IMR-90 (cell line): ENCODE results near the gene TNFAIP8. TPM values are rescaled to one million over a fixed set of nuclear protein-coding genes. Genes with fewer than 3 reads are reported as not detected.
A peak's percentile ranks its signal among the peaks of the same experiment; 100 is the strongest.

Experiments used
- ATAC-seq: fragments of 200-7000 bp; cut with Tn5 transposase; 2 replicates; pipeline ENCODE4 v1.9.1; 2020; ENCODE audit warnings: low read depth, mild to moderate bottlenecking, moderate library complexity
- Bru-seq: library from RNA; stranded (reverse); fragments of 400-500 nt; gene quantifications from one replicate; lab custom pipeline; 2021; lab: Mats Ljungman, UMichigan
- BruChase-seq, 2 experiments: library from RNA; stranded (reverse); fragments of 400-500 nt; gene quantifications; one replicate each; lab custom pipeline; 2021; lab: Mats Ljungman, UMichigan
- BruUV-seq: library from RNA; stranded (reverse); fragments of 400-500 nt; replicated peaks from 2 replicates; lab custom pipeline; 2021; lab: Mats Ljungman, UMichigan
- CTCF ChIA-PET: fragments of 300-600 bp; formaldehyde crosslinking; extraction: SDS; loops from one replicate; lab custom pipeline; 2021; ENCODE audit warnings: antibody characterized with exemption; lab: Yijun Ruan, JAX
- POLR2A ChIA-PET: fragments of 300-600 bp; sonication (Branson Sonifier 250); formaldehyde crosslinking; loops from one replicate; lab custom pipeline; 2022; ENCODE audit warnings: antibody characterized with exemption; ENCODE audit not compliant: unreplicated experiment; lab: Charles Lee
- DNase-seq: peaks from one replicate; pipeline ENCODE4 v3.0.0; 2013
- H2AFZ ChIP-seq: replicated peaks from 2 replicates; pipeline ENCODE3; 2013; ENCODE audit warnings: low read length, mild to moderate bottlenecking; ENCODE audit not compliant: poor library complexity
- H2AK5ac ChIP-seq: 2 replicates; pipeline ENCODE4 v1.6.1; 2013; ENCODE audit warnings: low read depth, low read length, inconsistent platforms
- H2AK9ac ChIP-seq: replicated peaks from 2 replicates; pipeline ENCODE3; 2013; ENCODE audit warnings: mild to moderate bottlenecking, low read depth, low read length, moderate library complexity; ENCODE audit not compliant: poor library complexity
- H2BK120ac ChIP-seq: 2 replicates; pipeline ENCODE4 v1.6.1; 2013; ENCODE audit warnings: low read depth, low read length, inconsistent platforms
- H2BK15ac ChIP-seq: 3 replicates; pipeline ENCODE4 v1.6.1; 2013; ENCODE audit warnings: low read depth, low read length, inconsistent platforms
- H2BK20ac ChIP-seq: 2 replicates; pipeline ENCODE4 v1.6.1; 2013; ENCODE audit warnings: low read depth, mild to moderate bottlenecking, inconsistent platforms, low read length, moderate library complexity
- H2BK5ac ChIP-seq: 2 replicates; pipeline ENCODE4 v1.6.1; 2013; ENCODE audit warnings: mild to moderate bottlenecking, low read depth, low read length, inconsistent platforms; ENCODE audit not compliant: poor library complexity, severe bottlenecking
- H3K14ac ChIP-seq: replicated peaks from 2 replicates; pipeline ENCODE4 v1.6.1; 2013; ENCODE audit warnings: low read depth, low read length, inconsistent platforms
- H3K18ac ChIP-seq: 2 replicates; pipeline ENCODE4 v1.6.1; 2013; ENCODE audit warnings: low read depth, low read length, control low read depth
- H3K23ac ChIP-seq: 2 replicates; pipeline ENCODE4 v1.6.1; 2013; ENCODE audit warnings: low read depth, low read length, inconsistent platforms
- H3K27ac ChIP-seq: 2 replicates; pipeline ENCODE4 v1.5.1; 2013; ENCODE audit warnings: mild to moderate bottlenecking, control low read depth, low read length; ENCODE audit not compliant: insufficient read depth
- H3K27me3 ChIP-seq: 2 replicates; pipeline ENCODE4 v1.6.1; 2013; ENCODE audit warnings: low read length; ENCODE audit not compliant: control insufficient read depth, insufficient read depth
- H3K36me3 ChIP-seq: 2 replicates; pipeline ENCODE4 v1.6.1; 2013; ENCODE audit warnings: low read length, mixed read lengths; ENCODE audit not compliant: control insufficient read depth, insufficient read depth
- H3K4ac ChIP-seq: 2 replicates; pipeline ENCODE4 v1.6.1; 2013; ENCODE audit warnings: low read depth, low read length, inconsistent platforms
- H3K4me1 ChIP-seq: 2 replicates; pipeline ENCODE4 v1.6.1; 2013; ENCODE audit warnings: low read length, mixed read lengths; ENCODE audit not compliant: control insufficient read depth, insufficient read depth
- H3K4me2 ChIP-seq: 2 replicates; pipeline ENCODE4 v1.6.1; 2013; ENCODE audit warnings: low read depth, mild to moderate bottlenecking, control low read depth, low read length, moderate library complexity
- H3K4me3 ChIP-seq: 2 replicates; pipeline ENCODE4 v1.5.1; 2013; ENCODE audit warnings: low read depth, mild to moderate bottlenecking, control low read depth, low read length, moderate library complexity; ENCODE audit not compliant: insufficient read depth
- H3K56ac ChIP-seq: 2 replicates; pipeline ENCODE4 v1.6.1; 2013; ENCODE audit warnings: low read length, inconsistent platforms; ENCODE audit not compliant: insufficient read depth; ENCODE audit errors: extremely low read depth
- H3K79me1 ChIP-seq, 2 experiments: 2 replicates each; pipeline ENCODE4 v1.6.1; 2013; ENCODE audit warnings: low read length in 2 of 2, inconsistent platforms in 1 of 2, low read depth in 1 of 2
- H3K9ac ChIP-seq: 2 replicates; pipeline ENCODE4 v1.6.1; 2013; ENCODE audit warnings: low read depth, low read length, control low read depth
- H3K9me1 ChIP-seq: 2 replicates; pipeline ENCODE4 v1.6.1; 2013; ENCODE audit warnings: low read length, inconsistent platforms; ENCODE audit not compliant: insufficient read depth
- H3K9me3 ChIP-seq: 2 replicates; pipeline ENCODE4 v1.6.1; 2013; ENCODE audit warnings: low read length; ENCODE audit not compliant: control insufficient read depth, insufficient read depth
- H4K20me1 ChIP-seq: 2 replicates; pipeline ENCODE4 v1.6.1; 2013; ENCODE audit warnings: low read length, inconsistent platforms; ENCODE audit not compliant: insufficient read depth
- H4K5ac ChIP-seq: 2 replicates; pipeline ENCODE4 v1.6.1; 2013; ENCODE audit warnings: mild to moderate bottlenecking, low read depth, low read length, control low read depth
- H4K8ac ChIP-seq, 2 experiments: 2 replicates each; pipeline ENCODE4 v1.6.1; 2013; ENCODE audit warnings: low read depth in 2 of 2, low read length in 2 of 2, control low read depth in 1 of 2, inconsistent platforms in 1 of 2
- H4K91ac ChIP-seq: 2 replicates; pipeline ENCODE4 v1.6.1; 2013; ENCODE audit warnings: low read depth, low read length, inconsistent platforms; ENCODE audit not compliant: insufficient read depth
- BHLHE40 ChIP-seq: fragments of 150-350 bp; IDR thresholded peaks from 2 replicates; pipeline ENCODE4 v1.6.1; 2016; ENCODE audit warnings: mild to moderate bottlenecking, low read depth, low read length
- CEBPB ChIP-seq: IDR thresholded peaks from 2 replicates; pipeline ENCODE4 v1.6.1; 2012; ENCODE audit warnings: low read depth, low read length, improper control_type of control experiment
- CHD1 ChIP-seq: IDR thresholded peaks from 2 replicates; pipeline ENCODE4 v1.6.1; 2012; ENCODE audit warnings: low read depth, low read length, improper control_type of control experiment
- FOS ChIP-seq: fragments of 150-350 bp; IDR thresholded peaks from 2 replicates; pipeline ENCODE4 v1.6.1; 2016; ENCODE audit warnings: low read depth, low read length
- MAZ ChIP-seq: IDR thresholded peaks from 2 replicates; pipeline ENCODE4 v1.6.1; 2012; ENCODE audit warnings: low read depth, mild to moderate bottlenecking, low read length, improper control_type of control experiment, moderate library complexity, borderline replicate concordance
- MXI1 ChIP-seq: IDR thresholded peaks from 2 replicates; pipeline ENCODE4 v1.6.1; 2012; ENCODE audit warnings: low read depth, mild to moderate bottlenecking, low read length, moderate library complexity, borderline replicate concordance
- NFE2L2 ChIP-seq: fragments of 150-350 bp; IDR thresholded peaks from 2 replicates; pipeline ENCODE4 v1.6.1; 2016; ENCODE audit warnings: low read depth, mild to moderate bottlenecking, low read length
- POLR2A ChIP-seq: IDR thresholded peaks from 2 replicates; pipeline ENCODE4 v1.6.1; 2012; ENCODE audit warnings: mild to moderate bottlenecking, low read depth, low read length
- RFX5 ChIP-seq: IDR thresholded peaks from 2 replicates; pipeline ENCODE4 v1.8.0; 2012; ENCODE audit warnings: low read depth, mild to moderate bottlenecking, low read length, moderate library complexity
- SMC3 ChIP-seq: fragments of 150-350 bp; IDR thresholded peaks from 2 replicates; pipeline ENCODE4 v1.6.1; 2016; ENCODE audit warnings: low read depth, mild to moderate bottlenecking, antibody characterized with exemption, low read length, moderate library complexity
- WGBS, 2 experiments: methylation state at CpG; one replicate each; pipeline versions ENCODE4 v1.1.5 to v1.1.7; 2013; ENCODE audit warnings: missing lambda C conversion rate in 2 of 2; ENCODE audit not compliant: insufficient read length in 1 of 2; ENCODE audit errors: extremely low coverage in 2 of 2; 5-methylcytosine and 5-hydroxymethylcytosine counted together
- dilution Hi-C: fragments of 300-500 bp; cut with HindIII; formaldehyde crosslinking; loops from one replicate; pipeline ENCODE4 v1.14.3; 2018; ENCODE audit warnings: low sequenced_read_pairs; ENCODE audit not compliant: unreplicated experiment
- in situ Hi-C: fragments of 300-500 bp; cut with MboI; formaldehyde crosslinking; loops from 3 replicates; pipeline ENCODE4 v1.14.3; 2019; ENCODE audit warnings: low sequenced_read_pairs, inconsistent platforms, mixed read lengths
- intact Hi-C: fragments of 100-400 bp; cut with micrococcal nuclease; formaldehyde crosslinking; loops from 2 replicates; pipeline ENCODE4 v1.10.0; 2022
- long read RNA-seq: library from polyadenylated mRNA; unstranded; transcript quantifications from one replicate; pipeline ENCODE4 v2.0.0, GENCODE V29; 2021; ENCODE audit not compliant: unreplicated experiment
- polyA plus RNA-seq, 3 experiments: library from polyadenylated mRNA; depleted of rRNA; stranded (reverse); fragments of >200 nt; gene quantifications; 2 replicates each; pipeline ENCODE4 v1.2.3, GENCODE V29; 2012; ENCODE audit warnings: low replicate concordance in 1 of 3
- total RNA-seq: library from RNA; depleted of rRNA; stranded (reverse); fragments of >200 nt; gene quantifications from 2 replicates; pipeline ENCODE4 v1.2.3, GENCODE V29; 2012; rRNA removed
- TF ChIP-seq, protein P1 (sequence below): fragments of 150-350 bp; IDR thresholded peaks from 2 replicates; pipeline ENCODE4 v1.6.1; 2017; ENCODE audit warnings: mild to moderate bottlenecking, antibody characterized with exemption, low read length, low read depth
- TF ChIP-seq, protein P2 (sequence below): fragments of 150-350 bp; IDR thresholded peaks from 2 replicates; pipeline ENCODE4 v1.6.1; 2016; ENCODE audit warnings: low read depth, mild to moderate bottlenecking, low read length, moderate library complexity, borderline replicate concordance

The TNFAIP8 gene
- total RNA-seq: 29.9 and 42.5 TPM in 2 replicates
- 16.2 and 20.3 TPM in 2 replicates for polyA plus RNA-seq (2012; rRNA removed)
- polyA plus RNA-seq (2012; cell fraction: cytosol; rRNA removed): 2.1 and 6.1 TPM in 2 replicates
- polyA plus RNA-seq (2012; cell fraction: nucleus; rRNA removed; ENCODE audit: low replicate concordance): 1.7 and 6.6 TPM in 2 replicates
- percentile 84 among the genes with signal in this experiment for Bru-seq, nascent RNA
- percentile 79 among the genes with signal in this experiment for BruChase-seq, experiment 1, labeled RNA remaining after a 6-hour chase
- BruChase-seq, experiment 2, labeled RNA remaining after a 2-hour chase: percentile 78 among the genes with signal in this experiment
- long read RNA-seq, full-length matches to known transcripts: 43 of 46 reads
- long read RNA-seq, partial matches to known transcripts: 0 of 46 reads
- long read RNA-seq, other reads (novel, unspliced or antisense): 3 of 46 reads

DNA sequence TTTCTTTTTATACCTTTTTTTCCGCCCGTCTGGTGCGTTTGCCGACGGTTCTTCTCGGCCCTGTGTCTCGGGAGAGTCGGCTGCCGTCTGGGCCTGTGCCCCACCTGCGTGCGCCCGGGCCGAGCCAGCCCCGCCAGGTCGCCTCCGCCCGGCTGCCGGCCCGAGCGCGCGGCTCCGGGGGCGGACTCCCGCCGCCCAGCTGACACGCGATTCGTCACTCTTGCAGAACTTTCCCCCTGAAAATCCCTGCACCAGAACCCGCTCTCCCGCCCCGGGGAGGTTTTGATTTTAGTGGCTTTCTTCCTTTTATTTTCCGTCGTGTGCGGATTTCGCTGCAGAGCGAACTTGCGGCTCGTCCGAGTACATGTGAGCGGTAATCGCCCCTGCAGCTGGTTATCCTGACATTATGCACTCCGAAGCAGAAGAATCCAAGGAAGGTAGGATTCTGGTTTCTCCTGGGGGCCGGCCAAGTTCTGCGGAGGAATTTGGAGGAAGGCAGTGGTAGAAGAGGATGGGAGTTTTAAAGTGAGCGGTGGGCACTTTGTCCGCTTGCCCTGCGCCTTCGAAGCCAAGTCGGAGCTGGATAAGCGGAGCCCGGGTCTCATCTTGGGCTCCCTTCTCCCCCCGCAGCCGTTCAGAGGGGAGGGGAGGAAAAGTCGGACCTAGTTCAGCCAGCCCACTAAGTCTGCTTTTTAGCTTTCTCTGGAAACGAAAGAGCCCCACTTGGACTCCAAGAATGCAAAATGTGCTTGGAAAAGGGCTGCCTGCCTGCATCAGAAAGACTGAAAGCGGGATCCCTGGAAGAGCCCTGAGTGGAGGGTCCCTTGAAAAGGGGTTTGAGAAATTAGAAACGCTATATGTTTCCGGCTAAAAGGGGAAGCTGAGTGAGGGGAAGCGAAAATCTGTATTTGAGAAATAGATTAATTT is at the start of gene TNFAIP8:
TNFAIP8 (plus strand) TSS at position 335 of the 927 bp plus-strand sequence; CDS start at position 407, 72 bp downstream.
- H4K8ac ChIP-seq: peak within 1 kb of the TSS; percentile 23 to 47; a peak in 2 of 4 replicates
- peak within 1 kb of the TSS; percentile 90 for H4K5ac ChIP-seq
- peak within 1 kb of the TSS; percentile 100 for H3K4me2 ChIP-seq
- 0 out of 2 replicates have a peak, but pooled peaks cover 2% of the 10 kb centered on the region for H3K9me1 ChIP-seq
- intact Hi-C loops: loop anchor here (1.0 to 5.0 kb wide), 5 partner anchors 32 to 369 kb away; partner anchors contain the start of gene DTWD2
- H3K4ac ChIP-seq: peak within 1 kb of the TSS; percentile 59
- H3K4me1 ChIP-seq: peaks cover 14% of the 10 kb centered on the region
- peak within 1 kb of the TSS; percentile 90 for H3K9ac ChIP-seq
- peak within 1 kb of the TSS; percentile 70 for H3K14ac ChIP-seq
- ATAC-seq (peak; percentile 78), DNase-seq (peak; percentile 70)
- in situ Hi-C loops: no loop called here
- ChIA-PET CTCF (interaction anchor here (0.8 to 2.2 kb wide), 7 partner anchors 10 to 334 kb away, joined by 3 to 7 read pairs (median 3); no protein-coding TSS in a partner anchor), POLR2A (interaction anchor here (0.5 to 1.2 kb wide), 2 partner anchors 23 to 43 kb away, joined by 3 to 4 read pairs; no protein-coding TSS in a partner anchor)
- H4K91ac ChIP-seq: peak within 1 kb of the TSS; percentile 31
- no peaks in the 10 kb centered on the region for H3K27me3 ChIP-seq
- H3K36me3 ChIP-seq: no peaks in the 10 kb centered on the region
- peak within 1 kb of the TSS; percentile 74 for H2AFZ ChIP-seq
- peak within 1 kb of the TSS; percentile 26 for H2BK5ac ChIP-seq
- peaks cover 25 to 33% of the 10 kb centered on the region in 2 experiments for H3K79me1 ChIP-seq
- H2BK20ac ChIP-seq: peak within 1 kb of the TSS; percentile 41
- peak within 1 kb of the TSS; percentile 51 for H2AK9ac ChIP-seq
- no peaks in the 10 kb centered on the region; the same call in 1 of the 2 replicates for H4K20me1 ChIP-seq
- peak within 1 kb of the TSS; percentile 88 for H3K27ac ChIP-seq
- H3K4me3 ChIP-seq: peak within 1 kb of the TSS; percentile 74
- peak within 1 kb of the TSS; percentile 45 for H2BK120ac ChIP-seq
- BruUV-seq: no TSS peak
- peak within 1 kb of the TSS; percentile 97 for H3K18ac ChIP-seq
- 3% methylated on average over 14 of the region's 60 CpGs; no CpG with 5 or more reads in 1 of the 2 experiments for WGBS, 2 experiments
- H2BK15ac ChIP-seq: 0 out of 3 replicates have a peak within 1 kb of the TSS, but pooled peaks have one; percentile 34
- peak within 1 kb of the TSS; percentile 81; the same call in 1 of the 2 replicates for H3K56ac ChIP-seq
- no peak within 1 kb of the TSS; the same call in 1 of the 2 replicates for H2AK5ac ChIP-seq
- dilution Hi-C loops: no loop called here
- H3K9me3 ChIP-seq: no peaks in the 10 kb centered on the region
- peak within 1 kb of the TSS; percentile 86 for H3K23ac ChIP-seq
- TF ChIP-seq SMC3 (0 out of 2 replicates have a peak, but pooled peaks have one; percentile 19), BHLHE40 (peak; percentile 30; the same call in 1 of the 2 replicates), MXI1 (peak; percentile 58; the same call in 1 of the 2 replicates), POLR2A (no peak), RFX5 (no peak), CEBPB (peak; percentile 40; the same call in 1 of the 2 replicates), NFE2L2 (no peak), MAZ (peak; percentile 74; the same call in 1 of the 2 replicates), CHD1 (no peak), FOS (0 out of 2 replicates have a peak, but pooled peaks have one; percentile 13)
- TF ChIP-seq, protein P1, sequence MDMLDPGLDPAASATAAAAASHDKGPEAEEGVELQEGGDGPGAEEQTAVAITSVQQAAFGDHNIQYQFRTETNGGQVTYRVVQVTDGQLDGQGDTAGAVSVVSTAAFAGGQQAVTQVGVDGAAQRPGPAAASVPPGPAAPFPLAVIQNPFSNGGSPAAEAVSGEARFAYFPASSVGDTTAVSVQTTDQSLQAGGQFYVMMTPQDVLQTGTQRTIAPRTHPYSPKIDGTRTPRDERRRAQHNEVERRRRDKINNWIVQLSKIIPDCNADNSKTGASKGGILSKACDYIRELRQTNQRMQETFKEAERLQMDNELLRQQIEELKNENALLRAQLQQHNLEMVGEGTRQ: 0 out of 2 replicates have a peak, but pooled peaks have one; percentile 22
- TF ChIP-seq, protein P2, sequence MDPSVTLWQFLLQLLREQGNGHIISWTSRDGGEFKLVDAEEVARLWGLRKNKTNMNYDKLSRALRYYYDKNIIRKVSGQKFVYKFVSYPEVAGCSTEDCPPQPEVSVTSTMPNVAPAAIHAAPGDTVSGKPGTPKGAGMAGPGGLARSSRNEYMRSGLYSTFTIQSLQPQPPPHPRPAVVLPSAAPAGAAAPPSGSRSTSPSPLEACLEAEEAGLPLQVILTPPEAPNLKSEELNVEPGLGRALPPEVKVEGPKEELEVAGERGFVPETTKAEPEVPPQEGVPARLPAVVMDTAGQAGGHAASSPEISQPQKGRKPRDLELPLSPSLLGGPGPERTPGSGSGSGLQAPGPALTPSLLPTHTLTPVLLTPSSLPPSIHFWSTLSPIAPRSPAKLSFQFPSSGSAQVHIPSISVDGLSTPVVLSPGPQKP: no peak
